Putamen (tissue), 1 donor: ENCODE results near the gene ZXDC.

Source experiments
- DNase-seq: peaks from one replicate; pipeline ENCODE4 v3.0.0-alpha.2; 2016; ENCODE audit warnings: low spot score

The ZXDC gene

GRCh38 chr3:126435456-126436315, 40.0 kb downstream of the ZXDC start:
- no peak for DNase-seq

GRCh38 chr3:126434931-126435411, 40.7 kb downstream of the ZXDC start:
- DNase-seq, result no peak

- DNase-seq, result no peak
Measured at GRCh38 chr3:126434264-126434590, 41.5 kb downstream of the ZXDC start.

- no peak for DNase-seq
Measured at GRCh38 chr3:126433496-126434263, 42.0 kb downstream of the ZXDC start.

- DNase-seq, result no peak
Measured at GRCh38 chr3:126433105-126433430, 42.6 kb downstream of the ZXDC start.

- no peak for DNase-seq
Measured at GRCh38 chr3:126432361-126433104, 43.2 kb downstream of the ZXDC start.

- no peak for DNase-seq
Measured at GRCh38 chr3:126431103-126431534, 44.6 kb downstream of the ZXDC start.

- DNase-seq, result no peak
Measured at GRCh38 chr3:126424751-126425150, 50.9 kb downstream of the ZXDC start.

GRCh38 chr3:126424039-126424717, 51.5 kb downstream of the ZXDC start:
- no peak for DNase-seq

- no peak for DNase-seq
Measured at GRCh38 chr3:126423191-126424038, 52.3 kb downstream of the ZXDC start.

- no peak for DNase-seq
Measured at GRCh38 chr3:126422571-126423091, 53.1 kb downstream of the ZXDC start.

- no peak for DNase-seq
Measured at GRCh38 chr3:126422121-126422520, 53.6 kb downstream of the ZXDC start.

- DNase-seq, result no peak
Measured at GRCh38 chr3:126421573-126422119, 54.0 kb downstream of the ZXDC start.

GRCh38 chr3:126419886-126420786, 55.6 kb downstream of the ZXDC start:
- DNase-seq, result no peak

- no peak for DNase-seq
Measured at GRCh38 chr3:126419151-126419703, 56.5 kb downstream of the ZXDC start.

- no peak for DNase-seq
Measured at GRCh38 chr3:126418661-126419131, 57.0 kb downstream of the ZXDC start.

GRCh38 chr3:126417981-126418530, 57.6 kb downstream of the ZXDC start:
- DNase-seq, result no peak

GRCh38 chr3:126417515-126417914, 58.2 kb downstream of the ZXDC start:
- no peak for DNase-seq

GRCh38 chr3:126416943-126417342, 58.7 kb downstream of the ZXDC start:
- DNase-seq, result no peak
